ENCODE data around the gene SALL4. TPM values are rescaled to one million over a fixed set of nuclear protein-coding genes. Genes with fewer than 3 reads are reported as not detected.

Gene SALL4
- total and polyA plus RNA-seq, 9 of the 15 experiments (the other 6 are each of a cell fraction or from before 2014, with no cell fraction given) = 0.03 to 0.07 TPM; not detected in 7

GRCh38 chr20:51804754-51805153 is 2.4 kb upstream of the SALL4 start (continued):
- TF ChIP-seq ZNF12 (CRISPR knock-in tag; IDR thresholded peaks at IDR 0.05) = no peak

- Histone ChIP-seq H3K9ac (ENCODE audit: insufficient read depth in 1 of 2, low read depth in 2 of 2, low read length in 2 of 2) (no peak overlapping the region), H3K9me1 (ENCODE audit: control insufficient read depth, insufficient read depth, low read length) (no peaks in the 10 kb centered on the region), H3K27me3 (ENCODE audit: control insufficient read depth in 2 of 2, insufficient read depth in 2 of 2, low read length in 2 of 2) (peaks cover 4% of the 10 kb centered on the region in 2 experiments; a peak in 3 of 5 replicates), H3K4me1 (replicated peaks in 1 of 2; ENCODE audit: control insufficient read depth in 2 of 2, insufficient read depth in 2 of 2, low read length in 2 of 2) (peaks cover 0 to 4% of the 10 kb centered on the region in 2 experiments; a peak in 1 of 5 replicates), H3K27ac (ENCODE audit: extremely low read depth, low read depth, low read length) (no peak overlapping the region), H2AFZ (ENCODE audit: low read depth, low read length) (no peak overlapping the region), H4K20me1 (replicated peaks; ENCODE audit: control insufficient read depth, insufficient read depth, low read length) (no peaks in the 10 kb centered on the region), H3K4me2 (ENCODE audit: insufficient read depth, low read length) (no peak overlapping the region), H3K36me3 (ENCODE audit: control insufficient read depth, insufficient read depth, low read length) (no peaks in the 10 kb centered on the region), H3K79me2 (ENCODE audit: control insufficient read depth, insufficient read depth, low read length) (no peaks in the 10 kb centered on the region), H3K4me3 (no peak overlapping the region), H3K9me3 (replicated peaks; ENCODE audit: control insufficient read depth, insufficient read depth, low read depth, low read length) (no peaks in the 10 kb centered on the region)
- BruUV-seq (replicated peaks) = no TSS peak
- ATAC-seq (no peak), DNase-seq (ENCODE audit: extremely low read depth in 1 of 4, low spot score in 3 of 4) (no peak), FAIRE-seq (no peak)
- TF ChIP-seq MTA2 (IDR thresholded peaks at IDR 0.05; ENCODE audit: low read depth) (no peak), JUN (IDR thresholded peaks at IDR 0.05; ENCODE audit: borderline replicate concordance, low read depth, low read length) (no peak), JUN (CRISPR knock-in tag; IDR thresholded peaks at IDR 0.05; ENCODE audit: borderline replicate concordance) (no peak), ZSCAN32 (CRISPR knock-in tag; IDR thresholded peaks at IDR 0.05) (no peak), SIX5 (IDR thresholded peaks at IDR 0.05; ENCODE audit: borderline replicate concordance in 1 of 2, insufficient read depth in 1 of 2, low read depth in 1 of 2, low read length in 2 of 2) (no peak), ESRRA (IDR thresholded peaks at IDR 0.05; ENCODE audit: borderline replicate concordance, low read depth) (no peak), ZNF224 (CRISPR knock-in tag; IDR thresholded peaks at IDR 0.05) (no peak), CTCF (IDR thresholded peaks at IDR 0.05 in 2 of 3, conservative IDR thresholded peaks at IDR 0.05 in 1 of 3; ENCODE audit: insufficient read depth in 2 of 3, low read depth in 1 of 3, low read length in 3 of 3) (no peak), NR3C1 (CRISPR knock-in tag; IDR thresholded peaks at IDR 0.05) (no peak), CEBPB (tag; IDR thresholded peaks at IDR 0.05) (no peak), ZBTB26 (CRISPR knock-in tag; IDR thresholded peaks at IDR 0.05) (no peak), THRA (IDR thresholded peaks at IDR 0.05) (no peak), ZNF217 (CRISPR knock-in tag; IDR thresholded peaks at IDR 0.05) (no peak), SRSF3 (IDR thresholded peaks at IDR 0.05; ENCODE audit: insufficient read depth, low read length) (no peak)
- CTCF ChIA-PET (ENCODE audit: low intra/inter-chr PET ratio) = no interaction called here
- in situ Hi-C loops (cut with MboI) = no loop called here
- WGBS (ENCODE audit: insufficient coverage, low coverage, missing lambda C conversion rate) = 0% methylated on average over 4 of the region's 4 CpGs
- intact Hi-C loops (cut with micrococcal nuclease) = no loop called here
- POLR2A ChIA-PET = no interaction called here
These were observed 980 bp upstream of the SALL4 start for GRCh38 chr20:51803148-51803854.

Data from K562 (cell line).